OCI-LY1 (cell line): Measurements from ENCODE around the gene POP7.

Source experiments
- EZH2 ChIP-seq: fragments of 200-600 bp; sonication (generic), shearing (Covaris generic); IDR thresholded peaks from 2 replicates; pipeline ENCODE4 v1.8.0; 2017; ENCODE audit warnings: borderline replicate concordance, mixed run types, mild to moderate bottlenecking, antibody characterized with exemption, low read length, moderate library complexity, mixed read lengths
- TF ChIP-seq, protein P1 (sequence below): fragments of 200-600 bp; sonication (generic), shearing (Covaris generic); IDR thresholded peaks from 2 replicates; pipeline ENCODE4 v1.5.1; 2017; ENCODE audit warnings: mild to moderate bottlenecking, antibody characterized with exemption, low read length, moderate library complexity, mixed read lengths

DNA sequence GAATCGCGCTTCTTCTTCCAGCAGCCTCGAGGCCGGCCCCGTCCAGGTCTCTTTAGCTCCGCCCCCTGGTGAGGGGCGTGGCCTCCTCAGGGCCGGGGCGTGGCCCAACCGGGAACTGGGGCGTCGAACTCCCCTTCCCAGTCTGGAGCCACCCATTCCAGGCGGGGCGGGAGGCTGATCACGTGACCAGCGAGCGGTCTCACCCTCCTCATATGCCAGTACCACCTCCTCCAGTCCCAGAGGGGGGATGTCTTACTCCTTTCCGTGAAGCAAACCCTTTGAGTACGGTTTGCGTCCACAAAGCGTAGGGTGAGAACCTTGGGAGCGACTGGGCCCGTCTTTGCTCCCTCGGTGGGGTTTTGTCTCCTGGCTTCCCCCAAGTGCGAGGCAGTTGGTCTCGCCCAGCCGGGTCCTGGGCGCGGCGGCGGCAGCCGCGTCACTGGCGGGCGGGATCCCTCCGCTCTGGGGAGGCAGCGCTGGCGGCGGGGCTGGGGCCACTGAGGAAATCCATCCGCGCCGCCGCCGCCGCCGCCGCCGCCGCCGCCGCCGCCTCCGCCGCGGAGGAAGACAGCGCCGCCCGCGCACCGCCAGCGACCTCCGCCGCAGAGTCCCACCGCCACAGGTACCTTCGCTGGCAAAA, 32.5 kb upstream of the POP7 start, which contains the start of gene GNB2:
- TF ChIP-seq, protein P1, sequence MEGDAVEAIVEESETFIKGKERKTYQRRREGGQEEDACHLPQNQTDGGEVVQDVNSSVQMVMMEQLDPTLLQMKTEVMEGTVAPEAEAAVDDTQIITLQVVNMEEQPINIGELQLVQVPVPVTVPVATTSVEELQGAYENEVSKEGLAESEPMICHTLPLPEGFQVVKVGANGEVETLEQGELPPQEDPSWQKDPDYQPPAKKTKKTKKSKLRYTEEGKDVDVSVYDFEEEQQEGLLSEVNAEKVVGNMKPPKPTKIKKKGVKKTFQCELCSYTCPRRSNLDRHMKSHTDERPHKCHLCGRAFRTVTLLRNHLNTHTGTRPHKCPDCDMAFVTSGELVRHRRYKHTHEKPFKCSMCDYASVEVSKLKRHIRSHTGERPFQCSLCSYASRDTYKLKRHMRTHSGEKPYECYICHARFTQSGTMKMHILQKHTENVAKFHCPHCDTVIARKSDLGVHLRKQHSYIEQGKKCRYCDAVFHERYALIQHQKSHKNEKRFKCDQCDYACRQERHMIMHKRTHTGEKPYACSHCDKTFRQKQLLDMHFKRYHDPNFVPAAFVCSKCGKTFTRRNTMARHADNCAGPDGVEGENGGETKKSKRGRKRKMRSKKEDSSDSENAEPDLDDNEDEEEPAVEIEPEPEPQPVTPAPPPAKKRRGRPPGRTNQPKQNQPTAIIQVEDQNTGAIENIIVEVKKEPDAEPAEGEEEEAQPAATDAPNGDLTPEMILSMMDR = no peak
- no peak for TF ChIP-seq EZH2
